Measurements from ENCODE around the gene C17orf75.
"Not testable (repeated sequence)": the region's sequence is repeated elsewhere in the genome, so short reads cannot be mapped to it uniquely, and the experiment has no call there.

Gene C17orf75

GRCh38 chr17:32355649-32356377 lies 13.8 kb upstream of the C17orf75 start:
- no peak overlapping the region for H3K4me3 ChIP-seq (replicated peaks; ENCODE audit: low read depth, low read length)
- no peak for TF ChIP-seq CTCF (IDR thresholded peaks at IDR 0.05; ENCODE audit: low read length, missing control alignments)
- no peak for DNase-seq (ENCODE audit: low read depth)

- peak overlapping the region; percentile 98 for H3K4me3 ChIP-seq (replicated peaks; ENCODE audit: low read depth, low read length)
- not testable (repeated sequence) for DNase-seq (ENCODE audit: low read depth)
Observed at GRCh38 chr17:32352734-32353133, 10.8 kb upstream of the C17orf75 start.

GRCh38 chr17:32350666-32351418 lies 8.9 kb upstream of the C17orf75 start:
- peak; percentile 82 for DNase-seq (ENCODE audit: low read depth)
- peak overlapping the region; percentile 98 for H3K4me3 ChIP-seq (replicated peaks; ENCODE audit: low read depth, low read length)
- TF ChIP-seq CTCF (IDR thresholded peaks at IDR 0.05; ENCODE audit: low read length, missing control alignments), result no peak

- TF ChIP-seq CTCF (IDR thresholded peaks at IDR 0.05; ENCODE audit: low read length, missing control alignments), result no peak
- peak within 1 kb of the TSS; percentile 98 for H3K4me3 ChIP-seq (replicated peaks; ENCODE audit: low read depth, low read length)
- DNase-seq (ENCODE audit: low read depth), result peak; percentile 98
Observed at GRCh38 chr17:32349854-32350665, 8.1 kb upstream of the C17orf75 start, which contains the start of gene ZNF207. Gene ZNF207 (plus strand): TSS chr17:32350157. CDS start chr17:32350286, 129 bp downstream.

GRCh38 chr17:32349503-32349853 lies 7.5 kb upstream of the C17orf75 start:
- peak; percentile 27 for DNase-seq (ENCODE audit: low read depth)
- peak overlapping the region; percentile 98 for H3K4me3 ChIP-seq (replicated peaks; ENCODE audit: low read depth, low read length)
- TF ChIP-seq CTCF (IDR thresholded peaks at IDR 0.05; ENCODE audit: low read length, missing control alignments), result no peak

DNA sequence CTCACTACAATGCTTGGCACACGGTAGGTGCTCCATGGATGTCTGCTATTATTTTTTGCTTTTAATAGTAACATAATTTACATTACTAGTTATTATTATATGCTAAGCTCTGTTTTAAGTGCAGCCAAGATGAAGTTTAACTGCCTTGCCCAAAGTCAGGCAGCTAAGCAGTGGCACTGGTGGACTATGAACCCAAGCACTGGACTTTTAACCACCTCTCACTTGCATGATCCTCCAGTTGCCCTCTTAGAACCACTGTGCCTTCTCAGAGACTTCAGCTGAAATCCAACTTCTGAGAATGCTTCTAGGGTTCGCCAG lies 6.5 kb upstream of the C17orf75 start:
- no peak overlapping the region for H3K4me3 ChIP-seq (replicated peaks; ENCODE audit: low read depth, low read length)
- no peak for DNase-seq (ENCODE audit: low read depth)
- no peak for TF ChIP-seq CTCF (IDR thresholded peaks at IDR 0.05; ENCODE audit: low read length, missing control alignments)

DNA sequence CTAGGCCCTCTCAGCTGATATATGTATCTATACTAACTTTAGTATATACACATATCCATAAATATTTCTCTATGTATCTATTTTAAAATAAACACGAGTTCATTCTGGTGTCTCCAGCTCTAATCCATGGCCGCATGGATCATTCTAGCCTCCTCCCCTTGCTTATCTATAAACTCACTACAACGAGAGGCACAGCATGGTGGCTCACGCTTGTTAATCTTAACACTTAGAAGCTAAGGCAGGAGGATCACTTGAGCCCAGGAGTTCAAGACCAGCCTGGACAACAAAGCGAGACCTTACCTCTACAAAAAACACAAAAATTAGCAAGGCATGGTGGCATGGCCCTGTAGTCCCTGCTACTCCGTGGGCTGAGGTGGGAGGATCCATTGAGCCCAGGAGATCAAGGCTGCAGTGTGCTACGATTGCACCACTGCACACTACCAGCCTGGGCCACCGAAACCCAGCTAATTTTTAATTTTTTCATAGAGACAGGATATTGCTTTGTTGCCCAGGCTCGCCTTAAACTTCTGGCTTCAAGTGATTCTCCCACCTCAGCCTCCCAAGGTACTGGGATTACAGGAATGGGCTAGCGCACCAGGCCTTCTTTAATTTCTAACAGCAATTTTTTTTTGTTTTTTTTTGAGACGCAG lies 4.1 kb upstream of the C17orf75 start:
- DNase-seq (ENCODE audit: low read depth), result no peak
- no peak overlapping the region for H3K4me3 ChIP-seq (replicated peaks; ENCODE audit: low read depth, low read length)
- TF ChIP-seq CTCF (IDR thresholded peaks at IDR 0.05; ENCODE audit: low read length, missing control alignments), result no peak

Measured in fibroblast of pulmonary artery (primary cell).